Cardiac muscle cell (in vitro differentiated cells and primary cell): ENCODE measurements around the gene BAHD1. TPM values are rescaled to one million over a fixed set of nuclear protein-coding genes. Genes with fewer than 3 reads are reported as not detected.

ENCODE experiments used
- DNase-seq, 2 donors: peaks; one replicate each; pipeline versions ENCODE4 v3.0.0 to v3.0.0-alpha.2; 2010 to 2017; ENCODE audit warnings: low read depth in 1 of 2, low spot score in 1 of 2
- H3K27ac ChIP-seq: fragments of 200-600 bp; sonication (generic); 2 replicates; pipeline ENCODE4 v1.5.1; 2016
- H3K27me3 ChIP-seq: fragments of 200-600 bp; sonication (generic); 2 replicates; pipeline ENCODE4 v1.6.0; 2016; ENCODE audit warnings: control low read depth
- H3K36me3 ChIP-seq: fragments of 200-600 bp; sonication (generic); 2 replicates; pipeline ENCODE4 v1.5.1; 2016; ENCODE audit warnings: control low read depth
- H3K4me1 ChIP-seq: fragments of 200-600 bp; sonication (generic); 2 replicates; pipeline ENCODE4 v1.8.1; 2017; ENCODE audit warnings: low read depth, mild to moderate bottlenecking, mixed run types
- H3K4me3 ChIP-seq: fragments of 200-600 bp; sonication (generic); 2 replicates; pipeline ENCODE4 v1.5.1; 2016; ENCODE audit warnings: mild to moderate bottlenecking
- H3K9me3 ChIP-seq: fragments of 200-600 bp; sonication (generic); 2 replicates; pipeline ENCODE4 v1.5.1; 2017; ENCODE audit warnings: low read depth, mild to moderate bottlenecking, control low read depth
- polyA plus RNA-seq: library from polyadenylated mRNA; unstranded; fragments of >200 nt; fragmentation: Nextera tagmentation; extraction: Ambion mirVana; gene quantifications from 2 replicates; pipeline ENCODE4 v1.2.1, GENCODE V29; 2016
- total RNA-seq: library from RNA; depleted of rRNA; stranded (reverse); fragments of >200 nt; gene quantifications from 2 replicates; pipeline ENCODE4 v1.2.3, GENCODE V29; 2016
- TF ChIP-seq, protein P1 (sequence below): IDR thresholded peaks from 2 replicates; pipeline ENCODE4 v1.5.1; 2012; ENCODE audit warnings: low read depth, mild to moderate bottlenecking, low read length

Gene BAHD1
- total and polyA plus RNA-seq, 2 experiments from 2014 or later: 15.7 to 29.3 TPM

DNA sequence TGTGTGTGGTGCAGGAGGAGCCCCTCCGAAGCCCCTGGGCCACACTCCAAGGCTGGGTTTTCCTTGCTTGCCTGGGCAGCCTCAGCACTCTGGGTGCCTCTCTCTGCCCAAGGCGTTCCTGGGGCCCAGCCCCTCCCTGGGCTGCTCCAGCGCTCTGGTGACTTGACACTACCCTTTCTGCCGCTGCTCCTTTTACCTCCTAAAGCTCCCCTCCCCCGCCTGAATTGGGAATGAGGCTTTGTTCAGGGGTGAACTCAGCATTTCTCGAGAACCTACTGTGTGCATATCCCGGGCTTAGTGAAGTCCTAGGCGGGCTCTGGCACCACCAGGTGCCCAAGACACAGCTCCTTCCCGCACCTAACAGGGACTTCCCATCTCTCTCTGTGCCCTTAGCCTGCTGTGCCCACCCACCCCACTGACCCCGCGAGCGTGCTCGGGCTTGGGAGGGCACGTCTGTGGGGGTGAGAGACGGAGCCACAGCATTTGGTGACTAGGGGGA is 1.2 kb upstream of the BAHD1 start:
- H3K27me3 ChIP-seq: peaks cover 15% of the 10 kb centered on the region
- peak in 1 of 2 donors; percentile 56 for DNase-seq
- H3K36me3 ChIP-seq: no peaks in the 10 kb centered on the region
- H3K27ac ChIP-seq: peak overlapping the region; percentile 22
- no peaks in the 10 kb centered on the region for H3K9me3 ChIP-seq
- TF ChIP-seq, protein P1, sequence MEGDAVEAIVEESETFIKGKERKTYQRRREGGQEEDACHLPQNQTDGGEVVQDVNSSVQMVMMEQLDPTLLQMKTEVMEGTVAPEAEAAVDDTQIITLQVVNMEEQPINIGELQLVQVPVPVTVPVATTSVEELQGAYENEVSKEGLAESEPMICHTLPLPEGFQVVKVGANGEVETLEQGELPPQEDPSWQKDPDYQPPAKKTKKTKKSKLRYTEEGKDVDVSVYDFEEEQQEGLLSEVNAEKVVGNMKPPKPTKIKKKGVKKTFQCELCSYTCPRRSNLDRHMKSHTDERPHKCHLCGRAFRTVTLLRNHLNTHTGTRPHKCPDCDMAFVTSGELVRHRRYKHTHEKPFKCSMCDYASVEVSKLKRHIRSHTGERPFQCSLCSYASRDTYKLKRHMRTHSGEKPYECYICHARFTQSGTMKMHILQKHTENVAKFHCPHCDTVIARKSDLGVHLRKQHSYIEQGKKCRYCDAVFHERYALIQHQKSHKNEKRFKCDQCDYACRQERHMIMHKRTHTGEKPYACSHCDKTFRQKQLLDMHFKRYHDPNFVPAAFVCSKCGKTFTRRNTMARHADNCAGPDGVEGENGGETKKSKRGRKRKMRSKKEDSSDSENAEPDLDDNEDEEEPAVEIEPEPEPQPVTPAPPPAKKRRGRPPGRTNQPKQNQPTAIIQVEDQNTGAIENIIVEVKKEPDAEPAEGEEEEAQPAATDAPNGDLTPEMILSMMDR: no peak
- H3K4me3 ChIP-seq: peak overlapping the region; percentile 97
- peaks cover 44% of the 10 kb centered on the region for H3K4me1 ChIP-seq

DNA sequence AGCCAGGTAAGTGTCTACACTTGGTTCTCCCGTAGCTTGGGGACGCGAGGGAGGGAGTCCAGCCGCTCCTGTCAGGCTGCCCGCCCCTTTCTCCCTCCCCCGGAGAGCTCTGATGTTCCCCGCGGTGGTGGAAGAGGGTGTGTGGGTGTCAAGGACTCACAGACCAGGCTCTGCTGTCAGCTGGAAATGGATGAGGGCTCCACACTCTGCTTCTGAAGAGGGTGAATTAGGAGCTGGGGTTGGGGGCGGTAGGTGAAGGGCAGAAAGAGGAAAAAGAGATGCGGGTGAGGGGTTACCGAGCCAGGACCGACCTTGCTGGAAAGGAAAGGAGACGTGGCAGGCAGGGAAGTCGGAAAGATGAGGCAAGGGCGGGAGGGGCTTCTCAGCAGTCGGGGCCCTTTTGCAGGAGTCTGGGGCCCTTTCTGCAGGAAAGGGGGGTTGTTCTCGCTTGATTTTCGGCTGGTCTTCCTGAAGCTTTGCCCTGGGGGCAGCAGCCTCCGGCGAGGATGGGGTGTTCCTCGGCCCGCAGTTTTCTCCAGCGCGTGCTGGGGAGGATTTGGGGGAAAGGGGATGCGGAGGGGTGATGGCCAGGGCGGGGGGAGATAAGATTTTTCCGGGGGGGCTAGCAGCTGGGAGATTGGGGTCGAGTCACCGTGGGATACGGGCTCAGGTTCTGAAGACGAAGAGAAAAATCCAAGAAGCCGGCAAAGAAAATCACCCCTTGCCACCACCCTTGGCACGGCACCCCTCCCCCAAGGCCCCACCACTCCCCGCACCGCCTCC is 602 bp upstream of the BAHD1 start:
- TF ChIP-seq, protein P1: no peak
- peaks cover 8% of the 10 kb centered on the region for H3K27me3 ChIP-seq
- peaks cover 44% of the 10 kb centered on the region for H3K4me1 ChIP-seq
- peak overlapping the region; percentile 97 for H3K4me3 ChIP-seq
- H3K36me3 ChIP-seq: no peaks in the 10 kb centered on the region
- no peaks in the 10 kb centered on the region for H3K9me3 ChIP-seq
- DNase-seq: peak; percentile 46 to 61
- H3K27ac ChIP-seq: peak overlapping the region; percentile 22

- Histone ChIP-seq H3K36me3 (no peaks in the 10 kb centered on the region), H3K9me3 (no peaks in the 10 kb centered on the region), H3K4me3 (peak overlapping the region; percentile 97), H3K4me1 (peaks cover 30% of the 10 kb centered on the region), H3K27me3 (no peaks in the 10 kb centered on the region), H3K27ac (no peak overlapping the region)
- peak in 1 of 2 donors; percentile 59 for DNase-seq
- TF ChIP-seq, protein P1: no peak
Measured at GRCh38 chr15:40441565-40442531, 1.1 kb downstream of the BAHD1 start.

- Histone ChIP-seq H3K4me1 (peaks cover 16% of the 10 kb centered on the region), H3K36me3 (no peaks in the 10 kb centered on the region), H3K4me3 (no peak overlapping the region), H3K27me3 (no peaks in the 10 kb centered on the region), H3K9me3 (no peaks in the 10 kb centered on the region), H3K27ac (no peak overlapping the region)
- DNase-seq: no peak
- TF ChIP-seq, protein P1: no peak
Measured at GRCh38 chr15:40443255-40443654, 2.5 kb downstream of the BAHD1 start.

DNA sequence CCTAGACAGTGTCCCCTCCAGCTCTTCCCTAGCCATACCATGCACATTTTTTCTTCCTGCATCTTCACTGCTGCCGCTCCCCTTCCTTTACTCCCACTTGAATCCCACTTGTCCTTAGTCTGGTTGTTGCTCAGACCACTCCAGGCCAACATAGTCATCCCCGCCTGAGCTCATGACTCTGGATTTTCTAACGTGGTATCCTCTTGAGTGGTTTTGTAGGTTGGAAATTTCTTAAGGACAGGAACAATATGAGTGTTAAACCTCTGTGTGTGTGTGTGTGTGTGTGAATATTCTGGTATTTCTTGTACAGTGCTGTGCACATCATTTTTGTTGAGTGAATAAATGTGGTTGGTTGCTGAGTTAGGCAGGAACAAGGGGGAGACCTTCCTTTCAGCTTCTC is 3.1 kb downstream of the BAHD1 start:
- no peak for DNase-seq
- H3K27ac ChIP-seq: no peak overlapping the region
- H3K4me3 ChIP-seq: no peak overlapping the region

More for the DNA sequence above, 3.1 kb downstream of the BAHD1 start:
- Histone ChIP-seq H3K4me1 (peaks cover 11% of the 10 kb centered on the region), H3K9me3 (no peaks in the 10 kb centered on the region), H3K36me3 (no peaks in the 10 kb centered on the region), H3K27me3 (no peaks in the 10 kb centered on the region)
- TF ChIP-seq, protein P1: no peak
